Stimulated activated CD4-positive, alpha-beta T cell treated with anti-CD3 and anti-CD28 coated beads, Interleukin-12 subunit alpha, Interleukin-12 subunit beta, amount 100 ng/mL, for 48 hours (primary cell): ENCODE data around the gene GIMAP8.
A peak's percentile ranks its signal among the peaks of the same experiment; 100 is the strongest.
"Not testable (repeated sequence)": the region's sequence is repeated elsewhere in the genome, so short reads cannot be mapped to it uniquely, and the experiment has no call there.

Source experiments
- DNase-seq, 3 donors: peaks; one replicate each; pipeline ENCODE4 v3.0.0-alpha.2; 2020; ENCODE audit warnings: low read depth in 2 of 3, low spot score in 1 of 3

GIMAP8 gene

DNA sequence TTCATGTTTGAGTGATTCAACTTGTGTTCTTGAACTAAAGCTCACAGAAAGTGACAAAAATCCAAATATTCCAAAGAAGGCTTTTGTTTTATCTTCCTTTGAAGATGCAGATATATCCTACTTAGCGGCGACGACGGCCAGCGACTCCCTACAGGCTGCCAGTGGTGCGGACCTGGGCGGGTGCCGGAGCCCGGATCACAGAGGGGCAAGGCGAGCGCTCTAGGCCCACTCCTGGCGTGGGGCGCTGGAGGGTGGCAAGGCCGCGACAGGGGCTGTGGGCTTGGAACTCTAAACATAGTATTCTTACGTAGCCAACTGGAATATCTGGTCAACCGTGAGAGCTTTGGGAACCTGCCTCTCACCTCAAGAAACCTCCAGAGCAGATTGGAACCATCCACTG is 63.3 kb downstream of the GIMAP8 start:
- no peak for DNase-seq

DNA sequence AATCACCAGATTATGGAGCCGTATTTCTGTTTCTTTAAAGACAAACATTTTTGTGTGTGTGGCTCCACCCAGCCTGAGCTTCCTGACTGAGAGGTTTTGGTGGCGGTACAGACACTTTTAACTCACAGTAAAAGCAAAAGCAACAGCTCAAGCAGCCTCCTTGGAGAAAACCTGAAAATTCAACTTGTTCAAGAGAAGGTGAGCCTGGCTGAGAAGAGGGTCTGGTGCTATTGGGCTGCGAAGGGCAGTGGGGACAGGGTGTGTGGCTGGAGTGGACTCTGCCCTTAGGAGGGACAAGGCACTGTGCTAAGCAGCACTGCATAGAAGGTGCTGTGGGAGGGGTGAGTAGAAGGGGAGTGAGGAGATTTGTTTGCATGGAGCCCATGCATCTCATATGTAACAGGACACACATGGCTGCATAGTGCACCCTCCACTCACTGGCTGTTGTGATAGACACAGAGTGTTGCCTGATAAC is 64.4 kb downstream of the GIMAP8 start, which contains the start of gene GIMAP7:
Gene GIMAP7, plus strand, starts transcription at position 125 of the 475 bp plus-strand sequence. CDS start 5,103 bp downstream, outside the sequence.
- DNase-seq: peak in 1 of 3 donors; percentile 34

DNA sequence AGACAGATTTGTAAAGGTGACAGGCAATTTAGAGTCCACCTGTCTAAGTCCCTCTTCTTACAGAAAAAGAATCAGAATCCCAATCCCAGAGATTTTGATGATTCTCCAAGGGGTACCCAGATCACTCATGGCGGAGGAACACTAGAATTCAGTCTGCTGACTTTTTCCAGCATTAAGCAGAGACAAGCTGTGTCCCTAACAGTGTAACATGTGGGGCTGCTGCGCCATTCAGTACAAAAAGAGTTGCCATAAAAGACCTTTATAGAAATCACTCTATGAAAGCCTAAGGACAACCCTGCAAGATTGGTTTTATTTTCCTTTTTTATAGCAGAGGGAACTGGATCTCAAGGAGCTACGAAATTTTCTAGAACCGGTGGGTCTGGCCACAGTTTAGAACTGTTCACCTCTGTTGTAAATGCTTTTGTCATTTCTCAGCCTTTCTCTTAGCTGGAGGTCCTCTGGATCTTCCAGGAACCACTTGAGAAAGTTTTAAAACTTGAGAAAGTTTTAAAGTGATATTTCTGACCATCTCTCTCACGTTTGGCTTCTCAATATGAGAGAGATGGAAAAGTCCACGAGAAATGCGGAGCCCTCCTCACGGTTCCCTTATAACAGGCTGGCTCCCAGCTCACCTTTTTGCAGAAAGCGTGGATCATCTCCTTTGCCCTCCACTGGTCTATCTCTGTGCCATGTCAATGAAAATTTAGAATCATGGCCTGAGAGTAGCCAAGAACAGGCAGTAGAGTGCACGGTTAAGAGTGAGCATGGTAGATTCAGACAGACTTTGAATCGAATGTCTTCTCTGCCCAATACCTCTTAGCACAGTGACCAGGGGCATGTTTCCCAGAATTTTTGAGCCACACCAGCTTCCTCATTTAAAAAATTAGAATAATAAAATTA is 65.1 kb downstream of the GIMAP8 start:
- DNase-seq: no peak

DNA sequence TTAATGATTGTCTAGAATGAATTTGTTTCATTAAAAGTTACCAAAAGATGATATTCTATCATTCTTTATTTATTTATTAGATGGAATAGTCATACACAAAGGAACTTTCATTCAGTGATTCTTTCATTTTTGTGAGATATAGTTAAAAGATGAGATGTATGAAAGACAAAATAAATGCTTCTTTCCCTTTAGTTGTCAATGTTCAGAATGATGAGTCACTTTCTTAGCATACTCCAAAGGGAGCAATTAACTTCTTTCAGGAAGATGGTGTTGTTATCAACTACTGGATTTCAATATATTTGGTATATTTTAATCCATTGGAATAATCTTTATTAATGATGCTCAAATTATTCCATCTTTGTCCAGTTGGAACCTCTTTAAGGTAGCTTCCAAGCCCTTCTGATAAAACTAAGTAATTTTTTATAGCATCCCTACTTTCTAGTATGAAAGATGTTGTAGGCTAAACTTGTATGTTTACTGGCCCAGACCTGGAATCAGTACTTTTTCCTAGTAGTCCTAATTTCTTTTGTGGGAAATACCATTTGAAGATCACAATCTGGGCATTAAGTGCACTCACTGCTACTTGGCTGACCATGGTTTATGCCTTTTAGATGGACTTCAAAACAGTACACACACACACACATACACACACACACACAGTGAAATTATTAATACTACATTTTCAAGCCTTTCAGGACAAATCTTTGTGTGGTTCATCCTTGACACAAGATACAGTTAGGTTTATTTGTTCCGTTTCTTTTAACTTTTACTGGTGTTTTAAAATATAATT is 66.7 kb downstream of the GIMAP8 start:
- DNase-seq: no peak

DNA sequence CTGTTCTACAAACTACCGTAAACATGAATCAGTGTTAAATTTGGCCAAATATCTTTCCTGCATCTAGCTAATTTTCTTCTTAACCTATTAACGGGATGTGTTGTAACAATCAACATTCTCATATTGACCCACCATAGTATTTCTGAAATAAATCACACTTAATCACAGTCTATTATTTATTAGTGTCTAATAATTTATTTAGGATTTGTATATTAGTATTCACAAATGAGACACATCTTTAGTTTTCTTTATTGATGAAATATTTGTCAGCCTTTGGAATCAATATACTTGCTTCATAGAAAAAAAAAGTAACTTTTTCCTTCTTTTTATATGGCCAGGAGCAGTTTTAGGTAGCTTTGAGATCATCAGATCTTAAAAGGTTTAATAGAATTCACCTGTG is 68.9 kb downstream of the GIMAP8 start:
- no peak for DNase-seq

DNA sequence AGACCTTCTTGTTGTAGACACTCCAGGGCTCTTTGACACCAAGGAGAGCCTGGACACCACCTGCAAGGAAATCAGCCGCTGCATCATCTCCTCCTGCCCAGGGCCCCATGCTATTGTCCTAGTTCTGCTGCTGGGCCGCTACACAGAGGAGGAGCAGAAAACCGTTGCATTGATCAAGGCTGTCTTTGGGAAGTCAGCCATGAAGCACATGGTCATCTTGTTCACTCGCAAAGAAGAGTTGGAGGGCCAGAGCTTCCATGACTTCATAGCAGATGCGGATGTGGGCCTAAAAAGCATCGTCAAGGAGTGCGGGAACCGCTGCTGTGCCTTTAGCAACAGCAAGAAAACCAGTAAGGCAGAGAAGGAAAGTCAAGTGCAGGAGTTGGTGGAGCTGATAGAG is 69.7 kb downstream of the GIMAP8 start:
- peak in 2 of 3 donors; percentile 24 to 27 for DNase-seq

DNA sequence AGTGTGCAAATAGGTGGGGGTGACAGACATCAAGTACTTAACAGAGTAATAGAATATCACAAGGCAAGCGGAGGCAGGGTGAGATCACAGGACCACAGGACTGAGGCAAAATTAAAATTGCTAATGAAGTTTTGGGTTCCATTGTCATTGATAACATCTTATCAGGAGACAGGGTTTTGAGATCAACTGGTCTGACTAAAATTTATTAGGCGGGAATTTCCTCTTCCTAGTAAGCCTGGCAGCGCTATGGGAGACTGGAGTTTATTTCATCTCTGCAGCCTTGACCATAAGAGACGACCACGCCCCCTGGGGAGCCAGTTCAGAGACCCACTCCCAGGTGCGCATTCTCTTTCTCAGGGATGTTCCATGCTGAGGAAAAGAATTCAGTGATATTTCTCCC is 72.5 kb downstream of the GIMAP8 start:
- DNase-seq: not testable (repeated sequence)

DNA sequence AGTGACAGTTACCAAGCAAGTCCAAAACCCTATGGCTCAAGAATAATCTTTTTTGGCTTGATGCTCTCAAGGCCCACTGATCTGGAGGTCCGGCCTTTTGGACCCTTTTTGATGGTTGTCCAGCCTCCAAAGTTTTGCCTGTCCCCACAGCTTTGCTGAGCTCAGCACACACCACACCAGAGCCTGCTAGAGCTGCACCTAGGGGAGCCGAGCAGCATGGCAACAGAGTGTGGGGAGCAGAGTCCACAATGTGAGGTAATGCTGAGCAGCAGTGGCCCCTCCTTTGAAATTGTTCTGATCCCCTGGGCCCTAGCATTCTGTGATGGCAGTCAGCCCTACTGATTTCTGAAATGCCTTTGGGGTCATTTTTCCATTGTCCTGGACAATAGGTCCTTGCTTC is 73.6 kb downstream of the GIMAP8 start:
- no peak for DNase-seq
